ENCODE results near the gene SGCA. TPM values are rescaled to one million over a fixed set of nuclear protein-coding genes. Genes with fewer than 3 reads are reported as not detected.
A peak's percentile ranks its signal among the peaks of the same experiment; 100 is the strongest.

Gene SGCA
- total RNA-seq, 1 experiment from 2014 or later, result not detected

- POLR2A ChIA-PET, result interaction anchor here (0.7 to 1.0 kb wide), 2 partner anchors 15 to 44 kb away, joined by 4 to 5 read pairs; no protein-coding TSS in a partner anchor
Measured at GRCh38 chr17:50211249-50212120, 45.7 kb downstream of the SGCA start.

GRCh38 chr17:50212121-50212843 lies 46.5 kb downstream of the SGCA start:
- no peak overlapping the region for H3K27ac Mint-ChIP-seq (ENCODE audit: low read depth, unreplicated experiment)
- intact Hi-C loops (cut with micrococcal nuclease), result no loop called here
- no peak overlapping the region for H3K4me3 Mint-ChIP-seq (ENCODE audit: unreplicated experiment)
- no peak for DNase-seq (ENCODE audit: unreplicated experiment)
- H3K27me3 Mint-ChIP-seq (ENCODE audit: insufficient read depth, unreplicated experiment), result no peaks in the 10 kb centered on the region
- H3K9me3 Mint-ChIP-seq (ENCODE audit: unreplicated experiment), result no peaks in the 10 kb centered on the region
- TF ChIP-seq CTCF (IDR thresholded peaks at IDR 0.05; ENCODE audit: unreplicated experiment), result no peak
- POLR2A ChIA-PET, result interaction anchor here (1.0 kb wide), 1 partner anchor 44 kb away, joined by 4 read pairs; no protein-coding TSS in a partner anchor
- BruUV-seq (replicated peaks), result no TSS peak
- H3K4me1 Mint-ChIP-seq (ENCODE audit: insufficient read depth, unreplicated experiment), result peaks cover 20% of the 10 kb centered on the region
- CTCF ChIA-PET, result interaction anchor here (0.5 to 8.1 kb wide), 5 partner anchors 11 to 126 kb away, joined by 3 to 43 read pairs (median 5); partner anchors contain the start of gene COL1A1
- no peaks in the 10 kb centered on the region for H3K36me3 Mint-ChIP-seq (ENCODE audit: insufficient read depth, unreplicated experiment)

More at GRCh38 chr17:50211249-50212120, 45.7 kb downstream of the SGCA start:
- TF ChIP-seq CTCF (IDR thresholded peaks at IDR 0.05; ENCODE audit: unreplicated experiment), result no peak
- CTCF ChIA-PET, result interaction anchor here (0.9 to 8.1 kb wide), 4 partner anchors 11 to 86 kb away, joined by 4 to 43 read pairs (median 8); partner anchors contain the start of gene COL1A1
- Mint-ChIP-seq H3K36me3 (ENCODE audit: insufficient read depth, unreplicated experiment) (no peaks in the 10 kb centered on the region), H3K4me3 (ENCODE audit: unreplicated experiment) (no peak overlapping the region), H3K9me3 (ENCODE audit: unreplicated experiment) (no peaks in the 10 kb centered on the region), H3K4me1 (ENCODE audit: insufficient read depth, unreplicated experiment) (peaks cover 20% of the 10 kb centered on the region), H3K27me3 (ENCODE audit: insufficient read depth, unreplicated experiment) (no peaks in the 10 kb centered on the region), H3K27ac (ENCODE audit: low read depth, unreplicated experiment) (no peak overlapping the region)
- DNase-seq (ENCODE audit: unreplicated experiment), result peak; percentile 28
- intact Hi-C loops (cut with micrococcal nuclease), result no loop called here
- no TSS peak for BruUV-seq (replicated peaks)

- intact Hi-C loops (cut with micrococcal nuclease), result no loop called here
- Mint-ChIP-seq H3K36me3 (ENCODE audit: insufficient read depth, unreplicated experiment) (no peaks in the 10 kb centered on the region), H3K27me3 (ENCODE audit: insufficient read depth, unreplicated experiment) (no peaks in the 10 kb centered on the region), H3K9me3 (ENCODE audit: unreplicated experiment) (no peaks in the 10 kb centered on the region), H3K27ac (ENCODE audit: low read depth, unreplicated experiment) (no peak overlapping the region), H3K4me3 (ENCODE audit: unreplicated experiment) (no peak overlapping the region), H3K4me1 (ENCODE audit: insufficient read depth, unreplicated experiment) (peaks cover 25% of the 10 kb centered on the region)
- DNase-seq (ENCODE audit: unreplicated experiment), result no peak
- TF ChIP-seq CTCF (IDR thresholded peaks at IDR 0.05; ENCODE audit: unreplicated experiment), result no peak
- BruUV-seq (replicated peaks), result no TSS peak
- ChIA-PET CTCF (interaction anchor here (0.5 to 8.1 kb wide), 6 partner anchors 9 to 127 kb away, joined by 3 to 43 read pairs (median 4); partner anchors contain the start of gene COL1A1), POLR2A (no interaction called here)
Measured at GRCh38 chr17:50213026-50214022, 47.5 kb downstream of the SGCA start.
